SKM-1 treated with dmso at 0.1 percent for 144 hours (cell line): ENCODE data around the gene ZNF574.

Source experiments
- DNase-seq: peaks from one replicate; lab custom pipeline; 2025; ENCODE audit not compliant: unreplicated experiment; lab: John Stamatoyannopoulos, UW

Gene ZNF574

DNA sequence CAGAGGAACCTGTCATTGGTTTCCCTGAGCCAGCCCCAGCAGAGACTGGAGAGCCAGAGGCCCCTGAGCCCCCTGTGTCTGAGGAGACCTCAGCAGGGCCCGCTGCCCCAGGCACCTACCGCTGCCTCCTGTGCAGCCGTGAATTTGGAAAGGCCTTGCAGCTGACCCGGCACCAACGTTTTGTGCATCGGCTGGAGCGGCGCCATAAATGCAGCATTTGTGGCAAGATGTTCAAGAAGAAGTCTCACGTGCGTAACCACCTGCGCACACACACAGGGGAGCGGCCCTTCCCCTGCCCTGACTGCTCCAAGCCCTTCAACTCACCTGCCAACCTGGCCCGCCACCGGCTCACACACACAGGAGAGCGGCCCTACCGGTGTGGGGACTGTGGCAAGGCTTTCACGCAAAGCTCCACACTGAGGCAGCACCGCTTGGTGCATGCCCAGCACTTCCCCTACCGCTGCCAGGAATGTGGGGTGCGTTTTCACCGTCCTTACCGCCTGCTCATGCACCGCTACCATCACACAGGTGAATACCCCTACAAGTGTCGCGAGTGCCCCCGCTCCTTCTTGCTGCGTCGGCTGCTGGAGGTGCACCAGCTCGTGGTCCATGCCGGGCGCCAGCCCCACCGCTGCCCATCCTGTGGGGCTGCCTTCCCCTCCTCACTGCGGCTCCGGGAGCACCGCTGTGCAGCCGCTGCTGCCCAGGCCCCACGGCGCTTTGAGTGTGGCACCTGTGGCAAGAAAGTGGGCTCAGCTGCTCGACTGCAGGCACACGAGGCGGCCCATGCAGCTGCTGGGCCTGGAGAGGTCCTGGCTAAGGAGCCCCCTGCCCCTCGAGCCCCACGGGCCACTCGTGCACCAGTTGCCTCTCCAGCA is 4.2 kb downstream of the ZNF574 start:
- no peak for DNase-seq

DNA sequence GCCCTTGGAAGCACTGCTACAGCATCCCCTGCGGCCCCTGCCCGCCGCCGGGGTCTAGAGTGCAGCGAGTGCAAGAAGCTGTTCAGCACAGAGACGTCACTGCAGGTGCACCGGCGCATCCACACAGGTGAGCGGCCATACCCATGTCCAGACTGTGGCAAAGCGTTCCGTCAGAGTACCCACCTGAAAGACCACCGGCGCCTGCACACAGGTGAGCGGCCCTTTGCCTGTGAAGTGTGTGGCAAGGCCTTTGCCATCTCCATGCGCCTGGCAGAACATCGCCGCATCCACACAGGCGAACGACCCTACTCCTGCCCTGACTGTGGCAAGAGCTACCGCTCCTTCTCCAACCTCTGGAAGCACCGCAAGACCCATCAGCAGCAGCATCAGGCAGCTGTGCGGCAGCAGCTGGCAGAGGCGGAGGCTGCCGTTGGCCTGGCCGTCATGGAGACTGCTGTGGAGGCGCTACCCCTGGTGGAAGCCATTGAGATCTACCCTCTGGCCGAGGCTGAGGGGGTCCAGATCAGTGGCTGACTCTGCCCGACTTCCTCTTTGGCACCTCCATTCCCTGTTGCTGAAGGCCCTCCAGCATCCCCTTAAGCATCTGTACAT is 4.9 kb downstream of the ZNF574 start:
- DNase-seq, result no peak

DNA sequence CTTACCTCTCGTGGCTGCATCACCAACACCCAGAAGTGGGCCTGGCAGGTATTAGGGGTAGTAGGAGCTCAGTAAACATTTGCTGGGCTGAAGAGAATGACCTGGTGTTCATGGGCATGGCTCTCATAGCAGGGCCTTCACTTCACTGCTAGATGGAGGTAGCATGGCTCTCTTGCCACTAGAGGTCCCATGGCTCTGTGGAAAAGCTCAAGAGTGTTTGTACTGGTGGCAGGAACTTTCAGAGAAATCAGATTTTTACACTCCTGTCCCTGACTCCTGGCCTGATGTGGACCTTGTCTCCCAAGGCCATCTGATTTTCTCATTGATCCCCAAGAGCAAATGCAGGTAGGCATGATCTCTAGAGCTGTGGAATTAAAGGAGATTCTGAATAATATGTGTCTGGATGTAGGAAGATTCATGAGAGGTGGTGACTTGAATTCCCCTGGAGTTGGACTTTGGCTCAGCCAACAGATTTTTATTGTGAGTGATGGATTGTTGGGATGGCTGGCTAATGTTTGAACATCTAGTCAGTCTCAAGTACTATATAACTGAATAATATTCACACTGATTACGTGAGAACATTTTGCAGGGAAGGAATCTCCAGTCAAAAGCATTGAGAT is 5.7 kb downstream of the ZNF574 start:
- peak; percentile 2 for DNase-seq

DNA sequence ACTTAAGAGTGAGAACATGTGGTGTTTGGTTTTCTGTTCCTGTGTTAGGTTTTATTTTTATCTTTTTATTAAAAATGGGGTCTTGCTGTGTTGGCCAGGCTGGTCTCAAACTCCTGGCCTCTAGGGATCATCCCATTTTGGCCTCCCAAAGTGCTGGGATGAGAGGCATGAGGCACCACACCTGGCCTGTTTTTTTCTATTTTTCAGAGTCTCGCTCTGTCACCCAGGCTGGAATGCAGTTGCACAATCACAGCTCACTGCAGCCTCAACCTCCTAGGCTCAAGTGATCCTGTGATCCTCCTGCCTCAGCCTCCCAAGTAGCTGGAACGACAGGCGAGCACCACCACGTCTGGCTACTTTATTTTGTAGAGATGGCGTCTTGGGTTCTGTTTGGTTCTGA is 7.6 kb downstream of the ZNF574 start:
- DNase-seq, result no peak

DNA sequence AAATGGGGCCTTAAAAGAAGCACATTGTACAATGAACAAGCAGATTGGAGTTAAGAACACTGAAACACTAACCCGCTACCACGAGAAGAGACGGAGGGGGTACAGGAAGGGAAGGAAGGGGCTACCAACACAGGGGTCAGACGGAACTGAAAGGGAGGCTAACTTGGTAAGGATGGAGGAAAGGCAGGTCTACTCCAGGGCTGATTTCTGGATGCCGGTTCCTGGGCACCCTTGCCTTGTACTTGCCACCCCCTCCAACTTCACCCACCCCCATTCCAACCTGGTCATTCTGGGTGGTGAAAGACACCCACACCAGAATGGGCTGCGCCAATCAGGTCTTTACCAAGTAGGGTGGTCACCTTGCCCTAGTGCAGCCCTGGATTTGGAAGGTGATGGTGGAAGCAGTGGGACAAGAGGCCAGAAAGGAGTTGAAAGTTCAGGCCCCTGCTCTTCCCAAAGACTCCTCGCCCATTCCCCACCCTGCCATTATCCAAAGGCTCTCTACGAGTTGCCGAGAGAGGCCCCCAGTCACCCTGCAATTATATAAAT is 10.3 kb downstream of the ZNF574 start:
- DNase-seq, result no peak

DNA sequence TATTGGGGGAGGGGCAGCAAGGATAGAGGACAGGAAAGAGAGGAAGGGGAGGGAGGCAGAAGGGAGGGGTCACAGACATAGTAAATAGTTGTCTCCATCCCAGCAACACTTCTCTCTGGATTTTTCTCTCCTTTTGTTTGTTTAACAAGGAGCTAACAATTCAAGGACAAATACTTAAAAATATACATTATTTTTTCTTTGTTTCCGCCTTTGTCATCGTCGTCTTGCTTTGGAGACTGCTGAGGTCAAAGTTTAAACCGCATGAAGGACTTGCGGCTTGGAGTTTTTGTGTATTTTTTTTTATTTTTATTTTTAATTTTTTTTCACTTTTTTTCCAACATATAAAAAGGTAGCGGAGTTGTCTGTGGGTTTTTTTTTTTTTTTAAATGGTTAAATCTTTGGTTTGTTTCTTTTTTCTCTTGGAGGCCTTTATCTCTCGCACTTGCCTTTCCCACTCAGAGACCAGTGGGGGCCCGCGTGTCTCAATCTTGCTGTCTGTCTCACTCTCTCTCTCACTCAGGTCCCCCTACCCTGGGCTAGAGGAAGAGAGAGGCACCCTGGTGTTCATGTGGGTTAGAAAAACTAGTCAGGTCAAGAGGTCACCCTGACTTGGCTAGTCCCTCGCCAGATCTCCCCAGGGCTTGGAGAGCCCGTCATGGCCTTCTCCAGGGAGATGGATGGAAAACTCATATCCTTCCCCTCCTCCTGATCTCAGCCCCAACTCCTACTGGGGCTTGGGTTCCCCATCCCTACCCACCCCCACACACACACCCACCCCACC is 11.0 kb downstream of the ZNF574 start:
- no peak for DNase-seq

DNA sequence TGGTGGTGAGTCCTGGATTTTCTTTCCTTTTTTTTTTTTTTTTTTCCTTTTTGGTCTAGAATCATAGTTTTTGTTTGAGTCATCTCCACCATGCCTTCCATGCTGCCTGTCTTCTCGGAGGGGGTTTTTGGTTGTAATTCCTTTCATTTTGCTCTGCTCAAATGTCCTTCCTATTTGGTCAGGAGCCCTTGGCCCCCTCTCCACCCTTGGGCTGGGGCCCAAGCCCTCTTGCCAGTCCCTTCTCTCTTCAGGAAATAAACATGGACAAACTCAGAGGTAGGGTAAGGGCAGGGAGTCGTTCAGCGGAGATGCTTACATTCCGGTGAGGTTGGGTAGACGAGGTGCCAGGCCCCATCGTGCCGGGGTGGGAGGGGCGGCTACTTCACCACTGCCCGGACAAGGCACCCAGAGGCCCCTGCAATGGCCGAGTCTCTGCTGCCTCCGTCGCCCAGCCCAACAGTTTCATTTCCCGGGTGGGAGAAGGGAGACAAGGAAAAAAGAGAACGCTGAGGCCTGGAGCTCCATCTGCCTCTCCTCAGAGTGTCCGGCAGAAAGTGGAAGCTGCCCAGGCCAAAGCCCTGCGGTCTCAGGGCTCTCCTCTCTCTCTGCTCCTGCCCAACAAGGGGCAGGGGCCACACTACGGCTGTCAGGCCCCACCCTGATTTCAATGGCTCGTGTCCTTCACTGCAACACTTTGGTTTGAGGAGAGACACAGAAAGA is 12.7 kb downstream of the ZNF574 start:
- DNase-seq, result no peak

DNA sequence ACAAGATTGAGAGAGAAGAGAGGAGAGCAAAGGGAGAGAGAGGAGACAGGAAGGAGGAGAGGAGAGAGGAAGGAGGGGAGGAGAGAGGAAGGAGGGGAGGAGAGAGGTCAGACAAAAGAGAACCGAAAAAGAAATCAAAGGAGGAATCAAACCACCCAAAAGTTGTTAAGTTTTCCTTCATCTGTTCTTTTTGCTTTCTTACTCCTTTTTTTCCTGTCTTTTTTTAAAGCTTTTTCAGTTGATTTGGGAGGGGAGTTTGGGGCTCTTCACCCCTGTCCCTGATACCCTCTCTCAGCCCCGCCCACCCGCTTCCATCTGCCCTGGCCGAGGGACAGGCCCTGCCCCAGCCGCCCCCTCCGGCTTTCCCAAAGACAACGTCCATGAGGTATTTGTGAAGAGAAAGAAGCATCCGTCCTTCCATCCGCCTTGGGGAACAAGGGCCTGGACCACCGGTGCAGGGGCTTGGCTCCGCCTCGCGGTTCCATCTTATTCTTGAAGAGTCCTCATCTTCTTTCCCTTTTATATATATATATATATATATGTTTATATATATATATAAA is 13.3 kb downstream of the ZNF574 start:
- DNase-seq, result no peak

DNA sequence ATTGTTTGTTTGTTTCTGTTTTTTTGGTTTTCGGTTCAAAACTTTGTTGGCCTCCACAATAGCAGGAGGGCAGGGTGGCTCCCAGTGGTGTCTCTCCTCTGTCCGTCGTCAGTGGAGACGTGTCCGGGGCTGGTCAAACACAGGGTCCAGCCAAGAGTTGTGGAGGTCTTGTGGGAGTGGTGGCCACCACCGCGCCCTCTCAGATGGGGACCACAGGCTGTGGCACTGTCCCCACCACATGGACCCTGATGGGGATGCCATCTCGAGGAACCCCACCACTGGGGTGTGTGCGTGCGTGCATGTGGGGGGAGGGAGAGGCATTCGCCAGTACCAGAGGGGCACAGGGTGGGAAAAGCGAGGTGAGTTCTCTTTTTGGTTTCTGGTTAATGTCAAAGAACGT is 13.8 kb downstream of the ZNF574 start:
- no peak for DNase-seq

DNA sequence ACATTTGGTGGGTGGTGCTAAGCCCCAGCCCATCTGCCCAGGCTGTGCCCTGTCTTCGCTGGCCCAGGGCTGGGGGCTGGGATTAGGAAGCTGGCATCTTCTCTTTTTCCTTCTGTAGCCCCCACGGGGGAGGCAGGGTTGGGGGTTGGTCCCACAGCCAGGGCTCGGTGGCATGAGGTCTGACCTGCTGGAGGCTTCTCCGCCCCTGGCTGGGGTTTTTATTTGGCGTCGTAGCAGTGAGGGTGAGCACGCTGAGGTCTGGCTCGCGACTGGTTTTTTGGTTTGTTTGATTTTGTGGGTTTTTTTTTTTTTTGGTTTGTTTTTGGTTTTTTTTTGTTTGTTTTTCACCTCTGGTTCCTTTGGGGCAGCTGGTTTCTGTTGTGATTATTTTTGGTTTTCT is 14.7 kb downstream of the ZNF574 start:
- no peak for DNase-seq

DNA sequence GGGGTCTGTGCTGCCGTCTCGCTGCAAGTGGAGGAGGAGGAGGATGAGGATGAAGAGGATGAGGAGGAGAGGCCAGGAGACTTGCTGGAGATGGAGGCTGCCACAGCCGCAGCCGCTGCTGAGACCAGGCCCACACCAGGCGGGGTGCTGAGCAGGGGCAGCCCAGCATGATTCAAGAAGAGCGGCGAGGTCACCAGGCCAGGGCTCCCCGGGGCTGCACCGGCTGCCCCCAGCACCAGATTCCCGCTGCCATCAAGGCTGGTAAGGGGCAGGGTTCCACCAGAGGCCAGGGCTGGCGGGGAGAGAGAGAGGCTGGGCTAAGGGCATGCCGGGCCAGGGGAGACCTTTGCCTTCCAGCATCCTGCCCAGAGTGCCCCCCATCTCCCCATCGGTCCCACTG is 15.3 kb downstream of the ZNF574 start:
- DNase-seq, result no peak

DNA sequence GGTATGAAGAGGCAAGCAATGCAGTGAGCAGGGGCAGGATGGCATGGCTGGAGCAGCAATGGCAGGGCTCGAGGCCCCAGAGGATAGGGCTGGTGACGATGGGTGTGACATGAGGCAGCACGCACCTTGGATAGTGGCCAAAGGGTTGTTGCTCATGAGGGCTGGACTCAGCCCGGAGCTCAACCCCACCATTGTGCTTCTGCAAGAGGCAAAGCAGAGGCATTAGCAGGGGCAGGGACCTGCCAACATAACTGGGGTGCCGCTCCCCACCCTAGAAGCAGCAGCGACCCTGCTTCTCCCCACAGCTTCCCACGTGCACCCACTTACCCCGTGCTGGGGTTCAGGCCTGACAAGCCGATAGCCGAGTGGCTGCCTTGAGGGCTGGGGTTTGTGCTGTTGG is 15.8 kb downstream of the ZNF574 start:
- no peak for DNase-seq

DNA sequence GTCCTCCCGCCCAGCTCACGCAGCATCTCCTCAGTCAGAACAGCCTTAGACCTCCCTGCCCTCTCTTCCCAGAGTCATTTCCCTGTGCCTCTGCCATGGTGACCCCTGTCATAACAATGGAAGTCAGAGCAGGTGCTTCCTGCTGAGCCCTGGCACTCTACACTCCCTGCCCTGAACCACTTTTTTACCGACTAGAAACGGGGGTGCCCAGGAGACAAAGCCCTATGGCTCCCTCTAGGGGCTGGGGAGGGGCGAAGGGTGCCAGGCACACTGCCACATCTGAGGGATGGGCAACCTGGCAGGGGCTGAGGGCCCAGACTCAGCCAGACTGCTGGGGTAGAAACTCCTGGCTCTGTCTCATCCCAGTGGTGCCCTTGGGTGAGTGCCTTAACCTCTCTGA is 16.4 kb downstream of the ZNF574 start:
- no peak for DNase-seq

DNA sequence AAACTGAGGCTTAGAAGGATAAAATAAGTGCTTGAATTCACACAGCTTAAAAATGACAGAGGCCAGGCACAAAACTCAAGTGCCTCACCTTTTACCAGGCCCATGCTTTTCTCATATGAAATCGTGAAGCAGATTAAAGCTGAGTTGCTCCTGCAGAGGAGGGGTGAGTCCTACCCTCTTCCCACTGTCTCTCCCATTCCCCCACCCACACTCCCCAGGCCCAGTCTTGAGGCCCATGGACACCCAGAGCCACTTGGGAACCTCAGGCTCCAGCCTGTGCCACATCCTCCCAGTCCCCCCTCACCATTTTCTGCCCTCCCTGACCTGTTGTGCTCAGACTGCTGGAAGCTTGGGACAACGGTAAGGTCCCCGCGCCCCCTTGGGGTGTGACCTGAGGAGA is 17.5 kb downstream of the ZNF574 start:
- DNase-seq, result no peak

DNA sequence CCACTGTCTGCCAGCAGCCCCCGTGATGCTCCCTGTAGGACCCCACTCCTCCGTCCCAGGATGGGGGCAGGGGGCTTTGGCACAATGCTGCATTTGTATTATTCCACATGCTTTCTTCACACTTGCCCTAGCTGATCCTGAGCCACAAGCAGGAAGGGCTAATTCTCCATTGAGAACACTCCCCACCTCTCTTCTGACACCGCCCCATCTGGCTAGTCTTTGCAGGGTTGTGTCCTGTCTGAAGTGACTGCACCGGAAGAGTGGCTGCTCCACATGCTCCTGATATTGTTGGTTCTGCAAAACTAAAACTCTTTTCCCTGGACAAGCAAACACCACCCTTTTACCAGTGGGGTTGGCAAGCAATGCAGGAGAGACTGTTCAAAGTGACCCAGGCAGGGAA is 18.0 kb downstream of the ZNF574 start:
- no peak for DNase-seq

DNA sequence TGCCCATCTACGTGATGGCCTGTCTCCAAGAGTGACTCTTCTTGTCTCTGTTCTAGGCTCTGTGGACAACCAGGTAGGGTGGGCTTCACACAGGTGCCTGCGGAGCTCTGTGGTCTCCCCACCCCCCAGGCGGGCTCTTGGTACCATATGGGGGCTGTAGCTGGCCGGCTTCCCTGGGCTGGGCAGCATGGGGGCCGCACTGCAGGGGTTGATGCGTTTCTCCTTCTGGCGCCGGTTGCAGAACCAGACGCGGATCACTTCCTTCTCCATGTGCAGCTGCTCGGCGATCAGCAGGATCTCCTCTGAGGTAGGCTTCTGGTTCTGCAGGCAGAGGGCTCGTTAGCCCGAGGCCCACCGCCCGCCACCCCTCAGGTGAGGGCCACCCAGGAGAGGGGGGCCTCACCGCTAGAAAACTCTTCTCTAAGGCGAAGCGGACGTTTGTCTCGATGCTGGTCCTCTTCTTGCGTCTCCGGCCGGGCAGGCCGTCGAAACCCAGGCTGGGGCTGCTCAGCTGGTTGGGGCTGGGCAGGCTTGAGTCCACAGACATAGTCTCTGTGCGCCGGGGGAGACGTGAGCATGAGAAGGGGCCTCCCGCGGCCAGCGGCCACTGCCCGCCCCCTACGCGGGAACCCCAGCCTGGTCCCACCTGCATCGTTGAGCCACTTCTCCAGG is 19.3 kb downstream of the ZNF574 start:
- no peak for DNase-seq

DNA sequence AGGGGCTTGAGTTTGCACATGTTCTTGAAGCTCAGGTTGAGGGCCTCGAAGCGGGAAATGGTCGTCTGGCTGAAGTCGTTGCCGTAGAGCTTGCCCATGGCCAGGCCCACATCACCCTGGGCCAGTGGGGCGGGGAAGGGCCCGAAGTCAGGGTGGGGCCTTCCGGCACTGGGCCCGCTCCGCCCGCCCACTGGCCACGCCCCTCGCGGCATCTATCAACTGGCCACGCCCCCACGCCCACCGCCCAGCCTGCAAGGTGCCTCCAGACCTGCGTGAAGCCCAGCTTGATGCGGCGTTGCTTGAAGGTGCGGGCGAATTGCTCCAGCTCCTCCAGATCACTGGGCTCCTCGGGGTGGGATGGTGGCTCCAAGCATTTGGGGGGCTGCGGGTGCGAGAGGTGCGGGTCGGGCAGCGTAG is 19.9 kb downstream of the ZNF574 start:
- no peak for DNase-seq

DNA sequence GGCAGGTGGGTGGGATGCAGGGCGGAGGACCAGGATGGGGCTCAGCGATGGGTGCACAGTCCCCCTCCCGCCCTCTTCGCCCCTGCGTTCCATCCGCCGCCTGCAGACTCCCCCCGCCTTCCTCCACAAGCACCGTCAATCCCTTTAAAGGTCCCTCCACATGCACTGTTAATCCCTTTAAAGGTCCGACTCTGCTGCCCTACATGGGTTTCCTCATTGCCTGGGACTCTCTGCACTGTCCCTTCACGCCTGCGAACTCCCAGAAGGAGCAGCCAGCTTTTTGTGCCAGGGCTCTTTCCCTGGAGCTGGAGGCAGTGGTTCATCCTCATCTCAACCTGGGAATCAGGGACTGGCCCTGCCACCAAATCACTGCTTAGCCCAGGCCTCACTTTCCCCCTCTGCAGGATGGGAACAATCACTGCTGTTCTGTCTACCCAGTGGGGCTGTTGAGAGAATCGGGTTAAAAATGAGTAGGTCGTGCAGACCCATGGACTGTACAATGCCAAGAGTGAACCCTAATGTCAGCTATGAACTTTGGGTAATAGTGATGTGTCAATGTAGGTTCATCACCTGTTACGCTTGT is 20.4 kb downstream of the ZNF574 start:
- no peak for DNase-seq

DNA sequence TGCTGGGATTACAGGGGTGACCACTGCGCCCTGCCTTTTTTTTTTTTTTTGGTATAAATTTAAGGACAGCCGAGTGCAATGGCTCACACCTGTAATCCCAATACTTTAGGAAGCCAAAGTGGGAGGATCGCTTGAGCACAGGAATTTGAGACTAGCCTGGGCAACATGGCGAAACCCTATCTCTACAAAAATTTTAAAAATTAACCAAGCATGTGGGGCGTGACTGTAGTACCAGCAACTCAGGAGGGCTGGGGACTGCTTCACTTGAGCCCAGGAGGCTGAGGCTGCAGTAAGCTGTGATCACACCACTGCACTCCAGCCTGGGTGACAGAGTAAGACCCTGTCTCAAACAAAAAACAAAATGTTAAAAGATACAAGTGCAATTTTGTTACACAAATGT is 21.5 kb downstream of the ZNF574 start:
- no peak for DNase-seq
